ENCODE results near the gene LGMN.
"Not testable (repeated sequence)": the region's sequence is repeated elsewhere in the genome, so short reads cannot be mapped to it uniquely, and the experiment has no call there.

DNA sequence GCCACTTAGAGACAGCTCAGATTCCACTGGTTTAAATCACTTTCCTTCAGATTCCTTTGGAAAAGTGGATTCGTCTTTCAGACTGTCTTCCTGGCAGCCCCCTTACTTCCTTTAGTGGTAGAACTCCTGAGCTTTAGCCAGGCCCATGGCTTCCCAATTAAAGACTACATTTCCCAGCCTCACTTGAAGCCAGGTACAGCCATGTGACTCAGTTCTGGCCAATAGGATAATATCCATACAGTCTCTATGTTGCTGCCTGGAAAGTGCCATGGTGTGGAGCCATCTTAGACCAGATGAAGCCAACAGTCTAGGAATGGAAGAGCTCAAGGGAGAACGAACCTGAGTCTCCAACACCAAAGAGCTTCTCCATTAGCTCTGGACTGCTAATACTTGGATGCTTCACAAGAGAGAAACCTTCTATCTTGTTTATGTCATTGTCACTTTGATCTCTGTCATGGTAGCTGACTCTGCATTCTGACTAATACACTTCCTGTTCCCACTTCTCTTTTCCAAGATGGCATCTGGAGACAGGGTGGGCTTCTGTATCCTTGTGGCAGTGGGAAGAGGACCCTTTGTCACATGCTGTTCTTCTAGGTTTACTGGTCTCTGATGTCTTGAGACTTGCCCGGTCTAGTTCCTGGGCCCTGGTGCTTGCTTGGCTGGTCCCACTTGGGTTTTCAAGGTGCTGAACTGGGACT lies 30.6 kb upstream of the LGMN start:
- TF ChIP-seq, protein P1, sequence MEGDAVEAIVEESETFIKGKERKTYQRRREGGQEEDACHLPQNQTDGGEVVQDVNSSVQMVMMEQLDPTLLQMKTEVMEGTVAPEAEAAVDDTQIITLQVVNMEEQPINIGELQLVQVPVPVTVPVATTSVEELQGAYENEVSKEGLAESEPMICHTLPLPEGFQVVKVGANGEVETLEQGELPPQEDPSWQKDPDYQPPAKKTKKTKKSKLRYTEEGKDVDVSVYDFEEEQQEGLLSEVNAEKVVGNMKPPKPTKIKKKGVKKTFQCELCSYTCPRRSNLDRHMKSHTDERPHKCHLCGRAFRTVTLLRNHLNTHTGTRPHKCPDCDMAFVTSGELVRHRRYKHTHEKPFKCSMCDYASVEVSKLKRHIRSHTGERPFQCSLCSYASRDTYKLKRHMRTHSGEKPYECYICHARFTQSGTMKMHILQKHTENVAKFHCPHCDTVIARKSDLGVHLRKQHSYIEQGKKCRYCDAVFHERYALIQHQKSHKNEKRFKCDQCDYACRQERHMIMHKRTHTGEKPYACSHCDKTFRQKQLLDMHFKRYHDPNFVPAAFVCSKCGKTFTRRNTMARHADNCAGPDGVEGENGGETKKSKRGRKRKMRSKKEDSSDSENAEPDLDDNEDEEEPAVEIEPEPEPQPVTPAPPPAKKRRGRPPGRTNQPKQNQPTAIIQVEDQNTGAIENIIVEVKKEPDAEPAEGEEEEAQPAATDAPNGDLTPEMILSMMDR (IDR thresholded peaks at IDR 0.05) = not testable (repeated sequence)
- not testable (repeated sequence) for TF ChIP-seq POLR2A (IDR thresholded peaks at IDR 0.05)
